ENCODE results near the gene MEST.

GRCh38 chr7:130506358-130506757 lies 14.5 kb downstream of the MEST start:
- TF ChIP-seq CTCF (conservative IDR thresholded peaks at IDR 0.05 in 1 of 2, IDR thresholded peaks at IDR 0.05 in 1 of 2; ENCODE audit: low read depth in 1 of 2, low read length in 2 of 2): no peak
- no peak for TF ChIP-seq EZH2 (IDR thresholded peaks at IDR 0.05; ENCODE audit: low read length, missing control alignments)
